OCI-LY1 (cell line): ENCODE data around the gene SPRY4.

ENCODE experiments used
- CTCF ChIP-seq: fragments of 200-600 bp; sonication (generic), shearing (Covaris generic); IDR thresholded peaks from 2 replicates; pipeline ENCODE4 v1.5.1; 2017; ENCODE audit warnings: mild to moderate bottlenecking, antibody characterized with exemption, low read length, moderate library complexity, mixed read lengths
- EZH2 ChIP-seq: fragments of 200-600 bp; sonication (generic), shearing (Covaris generic); IDR thresholded peaks from 2 replicates; pipeline ENCODE4 v1.8.0; 2017; ENCODE audit warnings: borderline replicate concordance, mixed run types, mild to moderate bottlenecking, antibody characterized with exemption, low read length, moderate library complexity, mixed read lengths

DNA sequence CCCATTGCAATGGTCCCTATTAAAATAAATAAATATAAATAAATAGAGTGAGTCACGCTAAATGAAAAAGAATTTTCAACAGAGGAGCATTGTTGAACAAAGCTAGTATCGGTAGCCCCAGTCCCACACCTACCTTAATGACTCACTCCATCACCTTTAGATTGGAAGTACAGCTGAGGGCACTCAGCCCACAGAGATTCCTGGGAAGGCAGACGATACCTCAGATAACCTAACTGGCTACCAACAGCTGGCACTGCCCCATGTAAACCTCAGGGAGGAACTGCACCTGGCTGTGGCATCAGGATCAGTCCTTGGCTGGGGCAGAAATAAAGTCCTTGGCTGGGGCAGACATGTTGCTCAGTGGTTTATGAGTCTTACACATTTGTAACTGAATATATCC is 49.3 kb downstream of the SPRY4 start:
- TF ChIP-seq CTCF (no peak), EZH2 (no peak)
